CD14-positive monocyte (primary cell): ENCODE measurements around the gene DUSP1. TPM values are rescaled to one million over a fixed set of nuclear protein-coding genes. Genes with fewer than 3 reads are reported as not detected.

Experiments
- DNase-seq, 3 donors: peaks; one replicate each; pipeline ENCODE4 v3.0.0-alpha.2; 2011 to 2022
- H2AFZ ChIP-seq: 2 replicates; pipeline ENCODE4 v1.6.0; 2012; ENCODE audit warnings: mild to moderate bottlenecking, low read depth, low read length, inconsistent platforms; ENCODE audit not compliant: insufficient read depth, poor library complexity, severe bottlenecking
- H3K27ac ChIP-seq, 2 donors: 1 replicate in 1 of 2; 2 replicates in 1 of 2; pipeline ENCODE4 v1.5.1; 2012 to 2013; ENCODE audit warnings: low read length in 2 of 2, control low read depth in 1 of 2, inconsistent platforms in 1 of 2, low read depth in 1 of 2, mild to moderate bottlenecking in 1 of 2
- H3K27me3 ChIP-seq, 2 donors: one replicate each; pipeline versions ENCODE4 v1.6.0 to v1.6.1; 2011 to 2013; ENCODE audit warnings: low read length in 2 of 2; ENCODE audit not compliant: control insufficient read depth in 2 of 2, insufficient read depth in 2 of 2
- H3K36me3 ChIP-seq, 2 donors: replicated peaks in 1 of 2; 1 replicate in 1 of 2; 2 replicates in 1 of 2; pipeline versions ENCODE4 v1.5.1 to v1.6.1; 2012 to 2013; ENCODE audit warnings: low read length in 2 of 2, control low read depth in 1 of 2, inconsistent platforms in 1 of 2, mild to moderate bottlenecking in 1 of 2; ENCODE audit not compliant: insufficient read depth in 2 of 2, control insufficient read depth in 1 of 2
- H3K4me1 ChIP-seq, 2 donors: 1 replicate in 1 of 2; 2 replicates in 1 of 2; pipeline versions ENCODE4 v1.5.1 to v1.6.1; 2012 to 2013; ENCODE audit warnings: low read length in 2 of 2, control low read depth in 1 of 2, inconsistent platforms in 1 of 2, mild to moderate bottlenecking in 1 of 2, moderate library complexity in 1 of 2; ENCODE audit not compliant: insufficient read depth in 2 of 2, control insufficient read depth in 1 of 2
- H3K4me2 ChIP-seq: replicated peaks from 2 replicates; pipeline ENCODE3; 2012; ENCODE audit warnings: low read length, moderate library complexity, mild to moderate bottlenecking; ENCODE audit not compliant: poor library complexity, severe bottlenecking; ENCODE audit errors: extremely low read depth
- H3K4me3 ChIP-seq, 3 experiments: fragments of 200-600 bp in 1 of 3; sonication (generic) in 1 of 3; replicated peaks in 1 of 3; 1 replicate in 2 of 3; 2 replicates in 1 of 3; pipeline ENCODE4 v1.5.1; 2011 to 2013; ENCODE audit warnings: low read length in 3 of 3, mild to moderate bottlenecking in 3 of 3, control low read depth in 2 of 3, low read depth in 2 of 3, inconsistent platforms in 1 of 3, moderate library complexity in 1 of 3
- H3K79me2 ChIP-seq: 2 replicates; pipeline ENCODE4 v1.6.0; 2012; ENCODE audit warnings: mild to moderate bottlenecking, control low read depth, inconsistent platforms, low read length, moderate library complexity; ENCODE audit not compliant: insufficient read depth
- H3K9ac ChIP-seq: 2 replicates; pipeline ENCODE4 v1.6.0; 2017; ENCODE audit warnings: low read length, mild to moderate bottlenecking; ENCODE audit not compliant: insufficient read depth, poor library complexity, severe bottlenecking
- H3K9me3 ChIP-seq, 2 donors: replicated peaks in 1 of 2; 1 replicate in 1 of 2; 2 replicates in 1 of 2; pipeline versions ENCODE4 v1.5.1 to v1.6.1; 2012 to 2013; ENCODE audit warnings: low read length in 2 of 2, control low read depth in 1 of 2; ENCODE audit not compliant: control insufficient read depth in 1 of 2, insufficient read depth in 1 of 2
- H4K20me1 ChIP-seq: 2 replicates; pipeline ENCODE4 v1.6.0; 2012; ENCODE audit warnings: mild to moderate bottlenecking, low read length, control low read depth, moderate library complexity; ENCODE audit not compliant: insufficient read depth
- H3K27ac Mint-ChIP-seq, 7 donors: one replicate each; pipeline ENCODE4 v1.8.0; 2020; ENCODE audit warnings: mild to moderate bottlenecking in 7 of 7, mixed read lengths in 7 of 7, moderate library complexity in 6 of 7, inconsistent platforms in 2 of 7
- H3K27me3 Mint-ChIP-seq, 3 donors: one replicate each; pipeline ENCODE4 v1.8.0; 2021 to 2022; ENCODE audit warnings: low read depth in 3 of 3, mild to moderate bottlenecking in 3 of 3, mixed read lengths in 3 of 3, moderate library complexity in 3 of 3, inconsistent platforms in 1 of 3
- H3K36me3 Mint-ChIP-seq, 2 donors: one replicate each; pipeline ENCODE4 v1.8.0; 2020; ENCODE audit warnings: mixed read lengths in 2 of 2, inconsistent platforms in 1 of 2, mild to moderate bottlenecking in 1 of 2
- H3K4me1 Mint-ChIP-seq: one replicate; pipeline ENCODE4 v1.8.0; 2020; ENCODE audit warnings: mild to moderate bottlenecking, mixed read lengths
- H3K4me3 Mint-ChIP-seq, 2 donors: one replicate each; pipeline ENCODE4 v1.8.0; 2020; ENCODE audit warnings: mild to moderate bottlenecking in 2 of 2, mixed read lengths in 2 of 2, moderate library complexity in 1 of 2
- H3K9me3 Mint-ChIP-seq, 7 donors: one replicate each; pipeline ENCODE4 v1.8.0; 2020 to 2022; ENCODE audit warnings: mixed read lengths in 7 of 7, mild to moderate bottlenecking in 6 of 7, moderate library complexity in 6 of 7, inconsistent platforms in 2 of 7
- WGBS: methylation state at CpG from one replicate; pipeline ENCODE4 v1.1.5; 2013; ENCODE audit warnings: missing lambda C conversion rate; ENCODE audit not compliant: insufficient coverage; 5-methylcytosine and 5-hydroxymethylcytosine counted together
- intact Hi-C, 2 donors: fragments of 100-400 bp; cut with micrococcal nuclease; formaldehyde crosslinking; loops; one replicate each; pipeline versions ENCODE4 v1.15.0 to v1.15.1; 2023
- polyA plus RNA-seq, 3 donors: library from polyadenylated mRNA; depleted of rRNA in 1 of 3; unstranded in 2 of 3; stranded (reverse) in 1 of 3; fragments of 300-500 nt in 2 of 3; fragments of >200 nt in 1 of 3; fragmentation: Illumina TruSeq in 2 of 3; gene quantifications; 1 replicate in 2 of 3; 2 replicates in 1 of 3; pipeline ENCODE4 v1.2.3, GENCODE V29; 2012 to 2021
- small RNA-seq: library from RNA; depleted of rRNA; stranded (forward); fragments of <200 nt; gene quantifications from one replicate; pipeline ENCODE3, GENCODE V24; 2012; ENCODE audit warnings: low read depth; ENCODE audit not compliant: insufficient read length
- TF ChIP-seq, protein P1 (sequence below): fragments of 200-600 bp; IDR thresholded peaks from one replicate; pipeline ENCODE4 v1.8.0; 2022; ENCODE audit warnings: antibody characterized with exemption, mild to moderate bottlenecking

DUSP1 gene
- polyA plus RNA-seq, 3 donors: 1,963 to 4,884 (median 3,954) TPM

DNA sequence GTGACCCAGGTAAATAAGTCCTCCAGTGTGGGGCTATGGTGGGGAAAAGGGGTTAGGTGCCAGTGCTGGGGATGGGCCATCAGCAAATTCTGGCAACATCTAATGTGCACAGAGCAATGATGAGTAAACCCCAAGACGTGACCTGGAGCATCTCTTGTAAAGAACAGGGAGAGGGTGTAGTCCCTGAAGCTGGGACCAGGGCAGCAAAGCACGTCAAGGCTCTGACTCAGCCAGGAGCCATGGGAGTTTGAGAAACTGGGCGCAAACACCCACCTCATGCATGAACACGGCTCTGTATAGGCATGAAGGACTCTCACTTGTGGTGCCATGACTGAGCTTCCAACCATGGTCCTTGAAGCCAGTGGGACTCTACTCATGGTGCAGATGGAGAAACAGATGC lies 51.8 kb downstream of the DUSP1 start:
- no peaks in the 10 kb centered on the region for H3K36me3 ChIP-seq
- no peak overlapping the region for H3K4me3 Mint-ChIP-seq
- H3K4me1 ChIP-seq: peaks cover 12 to 18% of the 10 kb centered on the region in 2 donors
- H3K4me1 Mint-ChIP-seq: peaks cover 17% of the 10 kb centered on the region
- H3K27ac ChIP-seq: no peak overlapping the region
- TF ChIP-seq, protein P1, sequence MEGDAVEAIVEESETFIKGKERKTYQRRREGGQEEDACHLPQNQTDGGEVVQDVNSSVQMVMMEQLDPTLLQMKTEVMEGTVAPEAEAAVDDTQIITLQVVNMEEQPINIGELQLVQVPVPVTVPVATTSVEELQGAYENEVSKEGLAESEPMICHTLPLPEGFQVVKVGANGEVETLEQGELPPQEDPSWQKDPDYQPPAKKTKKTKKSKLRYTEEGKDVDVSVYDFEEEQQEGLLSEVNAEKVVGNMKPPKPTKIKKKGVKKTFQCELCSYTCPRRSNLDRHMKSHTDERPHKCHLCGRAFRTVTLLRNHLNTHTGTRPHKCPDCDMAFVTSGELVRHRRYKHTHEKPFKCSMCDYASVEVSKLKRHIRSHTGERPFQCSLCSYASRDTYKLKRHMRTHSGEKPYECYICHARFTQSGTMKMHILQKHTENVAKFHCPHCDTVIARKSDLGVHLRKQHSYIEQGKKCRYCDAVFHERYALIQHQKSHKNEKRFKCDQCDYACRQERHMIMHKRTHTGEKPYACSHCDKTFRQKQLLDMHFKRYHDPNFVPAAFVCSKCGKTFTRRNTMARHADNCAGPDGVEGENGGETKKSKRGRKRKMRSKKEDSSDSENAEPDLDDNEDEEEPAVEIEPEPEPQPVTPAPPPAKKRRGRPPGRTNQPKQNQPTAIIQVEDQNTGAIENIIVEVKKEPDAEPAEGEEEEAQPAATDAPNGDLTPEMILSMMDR: no peak
- H4K20me1 ChIP-seq: no peaks in the 10 kb centered on the region
- H3K9ac ChIP-seq: no peak overlapping the region
- no peaks in the 10 kb centered on the region for H3K27me3 ChIP-seq
- no peaks in the 10 kb centered on the region for H3K9me3 ChIP-seq
- 100% methylated on average over 2 of the region's 4 CpGs for WGBS
- no peak overlapping the region for H3K4me3 ChIP-seq
- DNase-seq: no peak
- intact Hi-C loops: loop anchor here in 1 of 2 donors (10.0 kb wide), 1 partner anchor 116 kb away; the partner anchor contains the start of gene ERGIC1
- H3K36me3 Mint-ChIP-seq: no peaks in the 10 kb centered on the region
- no peaks in the 10 kb centered on the region for H3K9me3 Mint-ChIP-seq
- no peak overlapping the region for H3K27ac Mint-ChIP-seq
- H3K27me3 Mint-ChIP-seq: peaks cover 2 to 15% (median 11%) of the 10 kb centered on the region in 3 donors
- no peak overlapping the region for H3K4me2 ChIP-seq
- no peak overlapping the region for H2AFZ ChIP-seq
- no peaks in the 10 kb centered on the region for H3K79me2 ChIP-seq

DNA sequence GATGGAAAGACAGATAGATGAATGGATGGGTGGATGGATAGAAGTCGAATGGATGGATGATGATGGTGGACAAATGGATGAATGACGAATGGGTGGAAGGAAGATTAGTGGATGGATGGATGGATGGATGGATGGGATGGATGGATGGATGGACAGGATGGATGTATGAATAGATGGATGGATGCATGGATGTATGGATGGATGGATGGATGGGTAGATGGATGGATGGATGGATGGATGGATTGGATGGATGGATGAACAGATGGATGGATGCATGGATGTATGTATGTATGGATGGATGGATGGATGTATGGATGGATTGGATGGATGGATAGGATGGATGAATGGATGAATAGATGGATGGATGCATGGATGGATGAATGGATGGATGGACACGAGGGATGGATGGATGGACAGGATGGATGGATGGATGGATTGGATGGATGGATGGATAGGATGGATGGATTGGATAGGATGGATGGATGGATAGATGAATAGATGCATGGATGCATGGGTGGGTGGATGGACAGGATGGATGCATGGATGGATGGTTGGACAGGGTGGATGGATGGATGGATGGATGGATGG lies 52.4 kb downstream of the DUSP1 start:
- Mint-ChIP-seq H3K4me3 (no peak overlapping the region), H3K4me1 (peaks cover 19% of the 10 kb centered on the region), H3K36me3 (no peaks in the 10 kb centered on the region), H3K27ac (no peak overlapping the region), H3K27me3 (peaks cover 3 to 13% (median 12%) of the 10 kb centered on the region in 3 donors), H3K9me3 (no peaks in the 10 kb centered on the region)
- Histone ChIP-seq H4K20me1 (no peaks in the 10 kb centered on the region), H3K79me2 (no peaks in the 10 kb centered on the region), H3K27me3 (no peaks in the 10 kb centered on the region), H3K9me3 (no peaks in the 10 kb centered on the region), H3K9ac (no peak overlapping the region), H3K4me2 (no peak overlapping the region), H3K4me1 (peaks cover 12 to 18% of the 10 kb centered on the region in 2 donors), H3K27ac (no peak overlapping the region), H2AFZ (no peak overlapping the region), H3K4me3 (no peak overlapping the region), H3K36me3 (no peaks in the 10 kb centered on the region)
- intact Hi-C loops: loop anchor here in 1 of 2 donors (10.0 kb wide), 1 partner anchor 116 kb away; the partner anchor contains the start of gene ERGIC1
- TF ChIP-seq, protein P1: no peak
- WGBS: 94% methylated on average over 3 of the region's 3 CpGs
- no peak for DNase-seq

Small RNAs within 50 kb of the gene (small RNA-seq; reads per million reads assigned to genes)
- gene AC022217.4 (not detected), gene RF00019 (not detected)

Other genes starting within 250 kb of the DUSP1 start
- gene NEURL1B, start 129.9 kb downstream of the DUSP1 start, polyA plus RNA-seq: under 1 TPM in 1 of 3 donors, not detected in 2; 0.01 TPM
- 10 to 100 TPM; 28.3 to 76.2 (median 34.1) TPM for gene ERGIC1, start 63.1 kb upstream of the DUSP1 start, polyA plus RNA-seq
- gene RPL26L1, start 188.2 kb upstream of the DUSP1 start, polyA plus RNA-seq: 10 to 100 TPM; 31.5 to 60.9 (median 58.6) TPM
- gene ATP6V0E1, start 212.6 kb upstream of the DUSP1 start, polyA plus RNA-seq: 100 to 1,000 TPM; 216 to 760 (median 698) TPM